ENCODE results near the gene PPARG. TPM values are rescaled to one million over a fixed set of nuclear protein-coding genes. Genes with fewer than 3 reads are reported as not detected.
"Not testable (repeated sequence)": the region's sequence is repeated elsewhere in the genome, so short reads cannot be mapped to it uniquely, and the experiment has no call there.

The PPARG gene
- total RNA-seq, 1 donor from 2014 or later = 7.4 TPM

DNA sequence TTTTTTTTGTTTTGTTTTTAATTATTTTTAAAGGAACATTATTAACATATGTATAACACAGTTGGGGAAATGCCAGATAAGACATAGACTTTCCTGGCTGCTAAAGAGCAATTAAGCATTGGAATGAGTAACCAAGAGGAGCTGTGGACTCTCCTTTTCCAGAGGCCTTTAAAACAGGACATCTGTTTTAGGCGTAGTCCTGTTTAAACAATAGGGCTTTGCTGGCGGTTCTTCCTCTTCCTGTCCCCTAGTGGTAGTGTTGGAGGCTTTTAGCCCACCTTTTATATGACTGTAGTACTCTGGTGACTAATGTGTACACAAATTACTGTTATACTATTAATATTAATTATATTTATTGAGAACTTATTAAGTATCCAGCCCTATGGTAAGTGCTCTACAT is 81.9 kb downstream of the PPARG start:
- DNase-seq (ENCODE audit: low spot score) (no peak), ATAC-seq (peak; percentile 17)

- ATAC-seq (peak; percentile 96), DNase-seq (ENCODE audit: low spot score) (peak; percentile 71)
Observed at GRCh38 chr3:12371525-12372140, 82.8 kb downstream of the PPARG start.

GRCh38 chr3:12372741-12373280 is 83.9 kb downstream of the PPARG start:
- no peak for DNase-seq (ENCODE audit: low spot score)
- no peak for ATAC-seq

GRCh38 chr3:12375572-12375971 is 86.7 kb downstream of the PPARG start:
- ATAC-seq (peak; percentile 62), DNase-seq (ENCODE audit: low spot score) (peak; percentile 59)

DNA sequence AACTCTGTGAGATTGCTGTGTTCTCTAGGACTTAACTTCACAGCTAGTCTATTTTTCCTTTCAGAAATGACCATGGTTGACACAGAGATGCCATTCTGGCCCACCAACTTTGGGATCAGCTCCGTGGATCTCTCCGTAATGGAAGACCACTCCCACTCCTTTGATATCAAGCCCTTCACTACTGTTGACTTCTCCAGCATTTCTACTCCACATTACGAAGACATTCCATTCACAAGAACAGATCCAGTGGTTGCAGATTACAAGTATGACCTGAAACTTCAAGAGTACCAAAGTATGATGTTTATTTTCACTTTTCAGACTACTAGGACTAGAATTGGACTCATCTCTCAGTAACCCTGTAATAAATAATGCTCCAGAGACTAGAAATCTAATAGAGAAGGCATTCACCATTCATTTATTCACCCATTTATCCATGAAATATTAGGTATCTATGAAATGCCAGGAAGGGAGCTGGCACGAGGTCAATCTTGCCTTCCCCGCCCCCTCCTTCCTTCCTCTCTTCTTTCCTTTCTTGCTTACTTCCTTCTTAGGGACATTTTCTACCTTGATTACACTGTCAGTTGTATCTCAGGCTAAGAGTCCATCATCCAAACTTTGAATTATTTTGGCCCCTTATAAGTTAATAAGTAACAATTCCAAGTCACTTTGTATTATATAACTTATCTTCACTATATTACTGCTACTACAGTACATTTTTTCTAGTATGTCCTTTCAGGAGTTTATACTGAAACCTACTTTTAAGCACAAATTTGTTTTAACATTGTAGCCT is 91.0 kb downstream of the PPARG start:
- ATAC-seq = no peak
- no peak for DNase-seq (ENCODE audit: low spot score)

DNA sequence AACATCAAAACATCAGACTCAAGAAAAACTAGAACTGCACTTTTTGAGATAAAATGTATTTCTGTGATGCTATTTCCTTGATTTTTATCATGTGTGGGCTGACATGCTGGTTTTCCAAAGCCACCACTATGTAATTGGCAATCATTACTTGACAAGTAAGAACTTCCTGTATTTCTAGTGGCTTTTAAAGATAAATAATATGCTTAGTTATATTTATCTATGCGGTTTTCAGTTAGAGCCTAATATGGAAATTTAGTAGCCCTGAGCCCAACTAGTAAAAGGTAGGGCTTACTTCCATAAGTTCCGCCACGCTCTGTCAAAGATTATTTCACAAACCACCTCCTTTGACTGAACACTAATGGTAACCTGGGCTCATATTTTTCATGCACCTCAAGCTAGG is 91.6 kb downstream of the PPARG start:
- no peak for ATAC-seq
- no peak for DNase-seq (ENCODE audit: low spot score)

- DNase-seq (ENCODE audit: low spot score) (no peak), ATAC-seq (no peak)
Observed at GRCh38 chr3:12381199-12381598, 92.3 kb downstream of the PPARG start.

- ATAC-seq = no peak
- no peak for DNase-seq (ENCODE audit: low spot score)
Observed at GRCh38 chr3:12383218-12383617, 94.3 kb downstream of the PPARG start.

DNA sequence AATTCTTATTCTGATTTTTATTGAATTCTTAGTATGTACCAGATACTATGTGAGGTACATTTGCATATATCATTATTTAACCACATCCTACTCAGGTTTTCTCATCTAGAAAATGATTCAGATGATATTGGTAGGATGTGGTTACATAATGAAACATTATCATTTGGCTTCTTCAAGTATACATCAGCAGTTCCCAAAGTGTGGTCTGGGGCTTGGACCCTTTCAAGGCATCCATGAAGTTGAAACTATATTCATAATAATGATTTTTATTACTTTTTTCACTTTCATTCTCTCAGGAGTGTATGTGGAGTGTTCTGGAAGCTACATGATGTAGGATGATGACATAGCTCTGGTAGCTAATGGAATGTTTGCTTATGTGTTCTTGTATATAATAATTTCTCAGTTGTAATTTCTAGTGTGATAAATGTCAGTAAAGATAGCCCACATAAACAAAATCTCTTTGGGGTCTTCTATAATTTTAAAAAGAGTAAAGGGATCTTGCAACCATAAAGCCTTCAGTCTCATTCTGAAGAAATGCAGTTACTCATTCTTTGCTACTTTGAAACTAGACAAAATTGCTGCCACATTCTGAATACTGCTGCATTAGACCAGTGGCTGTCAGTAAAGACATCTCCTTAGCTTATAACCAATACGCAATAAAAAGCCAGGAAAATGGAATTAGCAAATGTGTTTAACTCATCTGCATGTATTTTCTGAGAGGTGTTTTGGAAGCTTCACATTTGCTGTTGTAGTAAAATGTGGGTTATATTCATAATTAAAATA is 95.8 kb downstream of the PPARG start:
- DNase-seq (ENCODE audit: low spot score) (no peak), ATAC-seq (no peak)

DNA sequence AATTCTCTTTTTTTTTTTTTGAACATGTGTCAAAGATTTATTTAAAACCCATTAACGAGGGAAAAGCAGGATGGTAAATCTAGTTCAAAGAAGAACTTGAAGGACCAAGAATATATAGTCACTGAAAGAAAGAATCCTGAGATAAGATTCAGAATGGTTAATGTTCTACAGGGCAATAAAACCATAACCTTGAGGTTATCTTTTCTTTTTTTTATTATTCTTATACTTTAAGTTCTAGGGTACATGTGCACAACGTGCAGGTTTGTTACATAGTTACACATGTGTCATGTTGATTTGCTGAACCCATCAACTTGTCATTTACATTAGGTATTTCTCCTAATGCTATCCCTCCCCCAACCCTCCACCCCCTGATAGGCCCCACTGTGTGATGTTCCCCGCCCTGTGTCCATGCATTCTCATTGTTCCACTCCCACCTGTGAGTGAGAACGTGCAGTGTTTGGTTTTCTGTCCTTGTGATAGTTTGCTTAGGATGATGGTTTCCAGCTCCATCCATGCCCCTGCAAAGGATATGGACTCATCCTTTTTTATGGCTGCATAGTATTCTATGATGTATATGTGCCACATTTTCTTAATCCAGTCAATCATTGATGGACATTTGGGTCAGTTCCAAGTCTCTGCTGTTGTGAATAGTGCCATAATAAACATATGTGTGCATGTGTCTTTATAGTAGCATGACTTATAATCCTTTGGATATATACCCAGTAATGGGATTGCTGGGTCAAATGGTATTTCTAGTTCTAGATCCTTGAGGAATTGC is 97.8 kb downstream of the PPARG start:
- ATAC-seq; DNase-seq (ENCODE audit: low spot score): not testable (repeated sequence)

- DNase-seq (ENCODE audit: low spot score) = no peak
- no peak for ATAC-seq
Observed at GRCh38 chr3:12388185-12388584, 99.3 kb downstream of the PPARG start.

GRCh38 chr3:12392101-12392878 is 103.4 kb downstream of the PPARG start:
- no peak for ATAC-seq
- no peak for DNase-seq (ENCODE audit: low spot score)

DNA sequence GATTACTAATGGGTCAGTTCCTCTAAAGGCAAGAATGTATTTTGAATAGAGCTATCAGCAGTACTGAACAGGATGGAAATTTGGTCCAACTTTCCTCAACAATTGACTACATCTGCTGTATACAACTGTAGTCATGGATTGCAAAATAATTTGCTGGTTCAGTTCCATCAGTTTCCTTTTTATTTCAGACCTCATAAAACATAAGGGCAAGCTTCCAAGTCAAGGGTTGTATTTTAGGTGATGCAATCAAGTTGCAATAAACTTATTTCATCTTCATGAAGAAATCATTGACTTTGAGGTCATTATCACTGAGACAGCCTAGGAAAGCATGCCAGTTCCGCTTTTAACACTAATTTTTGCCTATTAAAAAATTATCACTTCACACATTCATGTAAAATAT is 105.0 kb downstream of the PPARG start:
- ATAC-seq (peak; percentile 70), DNase-seq (ENCODE audit: low spot score) (no peak)

DNA sequence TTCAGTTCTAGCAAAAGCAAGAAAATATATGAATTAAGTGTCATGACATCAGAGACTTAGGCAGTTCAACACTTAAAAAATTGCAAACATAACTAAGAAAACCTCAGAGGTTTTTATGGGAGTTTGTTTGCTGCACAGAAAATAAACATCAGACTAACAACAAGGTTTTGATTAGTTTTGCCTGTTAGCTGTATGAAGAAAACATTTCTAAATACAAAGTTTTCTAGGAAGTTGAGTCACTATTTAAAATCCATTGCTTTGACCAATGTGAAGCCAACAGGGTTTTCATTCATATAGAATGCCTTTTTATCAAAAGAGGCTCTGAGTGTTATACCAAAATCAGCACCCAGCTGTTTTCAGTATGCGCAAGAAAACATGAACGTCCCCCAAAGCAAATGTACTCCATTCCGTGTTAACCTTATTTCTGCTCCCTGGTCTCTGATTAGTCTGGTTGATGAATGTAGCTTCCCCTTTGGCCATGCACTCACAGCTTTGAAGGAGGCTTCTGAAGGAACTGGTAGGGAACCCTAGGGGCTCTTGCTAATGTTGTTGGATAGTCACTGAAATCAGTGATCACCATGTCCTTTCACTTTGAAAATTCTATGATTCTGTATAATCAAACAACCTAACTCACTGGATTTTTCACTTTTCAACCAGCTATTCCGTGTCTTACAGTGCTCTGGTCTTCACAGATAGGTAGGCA is 105.8 kb downstream of the PPARG start:
- ATAC-seq = no peak

DNA sequence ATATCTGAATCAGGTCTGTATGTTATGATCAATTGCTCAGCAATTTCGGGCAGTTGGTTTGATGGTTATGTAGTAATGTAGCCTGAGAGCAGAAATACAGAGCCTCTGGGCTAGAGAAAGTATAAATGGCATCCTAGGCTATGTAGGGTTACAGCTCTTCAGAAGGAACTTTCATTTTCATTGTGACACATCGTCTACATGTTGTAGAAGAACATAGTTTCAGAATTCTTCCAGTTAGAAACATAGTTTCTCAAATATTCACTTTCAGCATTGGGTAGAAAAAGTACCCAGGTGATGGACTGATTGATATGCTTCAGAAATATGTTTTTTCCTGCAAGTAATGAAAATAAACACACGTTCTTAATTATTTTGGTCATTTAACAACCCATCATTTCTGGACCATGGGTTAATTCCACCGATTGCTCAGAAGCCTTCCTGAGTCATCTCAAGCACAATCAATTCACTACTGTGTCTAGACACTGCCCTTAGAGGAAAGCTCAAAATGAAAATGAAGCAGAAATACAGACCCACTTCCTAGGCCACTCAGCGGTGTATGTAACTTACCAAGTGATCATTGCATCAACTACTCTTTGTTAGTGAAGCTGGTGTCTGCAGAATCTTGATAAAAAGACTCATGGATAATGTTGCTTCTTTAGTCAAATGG is 106.6 kb downstream of the PPARG start:
- no peak for DNase-seq (ENCODE audit: low spot score)
- ATAC-seq = no peak

More for the DNA sequence above, 105.8 kb downstream of the PPARG start:
- no peak for DNase-seq (ENCODE audit: low spot score)

- no peak for DNase-seq (ENCODE audit: low spot score)
- no peak for ATAC-seq
Observed at GRCh38 chr3:12396471-12396870, 107.6 kb downstream of the PPARG start.

DNA sequence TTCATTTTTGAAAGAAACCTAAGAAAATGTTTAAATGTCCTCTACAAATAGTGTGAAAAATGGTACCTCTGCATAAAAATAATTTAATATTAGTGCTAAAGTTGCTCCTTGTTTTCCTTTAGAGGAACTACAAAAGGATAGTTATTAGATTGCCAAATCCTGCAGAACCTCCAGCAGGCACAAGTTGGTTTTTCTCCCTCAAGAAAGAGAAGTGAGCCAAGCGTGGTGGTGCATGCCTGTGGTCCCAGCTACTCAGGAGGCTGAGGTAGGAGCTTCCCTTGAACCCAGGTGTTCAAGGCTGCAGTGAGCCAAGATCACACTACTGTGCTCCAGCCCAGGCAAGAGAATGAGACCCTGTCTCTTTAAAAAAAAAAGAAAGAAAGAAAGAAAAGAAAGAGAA is 110.4 kb downstream of the PPARG start:
- ATAC-seq (no peak), DNase-seq (ENCODE audit: low spot score) (no peak)

DNA sequence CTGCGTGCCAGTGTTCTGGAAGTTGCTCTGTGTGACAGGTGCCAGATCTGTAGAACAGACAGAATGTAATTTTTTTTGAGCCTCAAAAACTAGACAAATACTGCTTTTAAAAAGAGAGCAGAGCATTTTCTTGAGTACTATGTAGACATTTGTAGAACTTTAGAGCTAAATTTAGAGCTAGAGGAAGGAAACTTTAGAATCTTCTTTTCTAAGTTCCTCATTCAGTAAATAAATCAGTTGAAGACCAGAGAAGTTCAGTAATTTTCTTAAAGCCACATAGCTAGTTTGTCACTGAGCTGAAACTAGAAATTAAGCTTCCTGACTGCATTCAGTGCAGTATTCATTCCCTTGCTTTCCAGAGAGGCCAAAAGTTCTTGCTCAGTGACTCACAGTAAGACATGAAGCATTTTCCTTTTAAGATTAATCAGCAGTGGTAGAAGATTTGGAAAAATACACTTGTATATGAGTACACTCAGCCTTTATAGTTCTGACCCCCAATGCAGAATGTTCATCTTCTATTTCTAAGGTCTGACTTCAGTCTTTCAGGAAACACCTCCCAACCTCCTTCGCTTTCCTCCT is 111.8 kb downstream of the PPARG start:
- DNase-seq (ENCODE audit: low spot score) = no peak
- no peak for ATAC-seq

All from left lobe of liver (tissue), 2 donors.